GM21717 (cell line): ENCODE data around the gene C1orf116.
"Not testable (repeated sequence)": the region's sequence is repeated elsewhere in the genome, so short reads cannot be mapped to it uniquely, and the experiment has no call there.

Source experiments
- ATAC-seq: cut with Tn5 transposase; IDR thresholded peaks from one replicate; pipeline ENCODE4 v1.9.1; 2021; ENCODE audit warnings: mild to moderate bottlenecking, moderate library complexity; ENCODE audit not compliant: unreplicated experiment

C1orf116 gene

DNA sequence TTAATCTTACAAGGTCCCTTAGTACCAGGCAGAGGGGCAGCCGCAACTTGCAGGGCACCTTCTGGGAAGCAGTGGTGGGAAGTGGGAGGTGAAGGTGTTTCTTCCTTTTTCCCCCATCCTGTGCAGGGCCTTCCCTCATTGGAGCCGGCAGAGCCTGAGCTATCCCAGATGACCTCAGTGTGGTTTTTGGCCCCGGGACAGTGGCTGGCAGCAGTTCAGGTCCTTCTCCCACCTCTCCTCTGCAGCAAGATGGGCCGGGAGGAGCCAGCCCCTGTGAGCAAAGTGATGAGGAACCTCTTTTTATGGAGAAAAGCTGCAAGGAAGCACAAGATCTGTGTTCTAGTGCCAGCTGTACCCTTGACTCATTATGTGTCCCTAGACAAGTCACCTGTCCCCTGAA is 27.3 kb upstream of the C1orf116 start:
- ATAC-seq = no peak

DNA sequence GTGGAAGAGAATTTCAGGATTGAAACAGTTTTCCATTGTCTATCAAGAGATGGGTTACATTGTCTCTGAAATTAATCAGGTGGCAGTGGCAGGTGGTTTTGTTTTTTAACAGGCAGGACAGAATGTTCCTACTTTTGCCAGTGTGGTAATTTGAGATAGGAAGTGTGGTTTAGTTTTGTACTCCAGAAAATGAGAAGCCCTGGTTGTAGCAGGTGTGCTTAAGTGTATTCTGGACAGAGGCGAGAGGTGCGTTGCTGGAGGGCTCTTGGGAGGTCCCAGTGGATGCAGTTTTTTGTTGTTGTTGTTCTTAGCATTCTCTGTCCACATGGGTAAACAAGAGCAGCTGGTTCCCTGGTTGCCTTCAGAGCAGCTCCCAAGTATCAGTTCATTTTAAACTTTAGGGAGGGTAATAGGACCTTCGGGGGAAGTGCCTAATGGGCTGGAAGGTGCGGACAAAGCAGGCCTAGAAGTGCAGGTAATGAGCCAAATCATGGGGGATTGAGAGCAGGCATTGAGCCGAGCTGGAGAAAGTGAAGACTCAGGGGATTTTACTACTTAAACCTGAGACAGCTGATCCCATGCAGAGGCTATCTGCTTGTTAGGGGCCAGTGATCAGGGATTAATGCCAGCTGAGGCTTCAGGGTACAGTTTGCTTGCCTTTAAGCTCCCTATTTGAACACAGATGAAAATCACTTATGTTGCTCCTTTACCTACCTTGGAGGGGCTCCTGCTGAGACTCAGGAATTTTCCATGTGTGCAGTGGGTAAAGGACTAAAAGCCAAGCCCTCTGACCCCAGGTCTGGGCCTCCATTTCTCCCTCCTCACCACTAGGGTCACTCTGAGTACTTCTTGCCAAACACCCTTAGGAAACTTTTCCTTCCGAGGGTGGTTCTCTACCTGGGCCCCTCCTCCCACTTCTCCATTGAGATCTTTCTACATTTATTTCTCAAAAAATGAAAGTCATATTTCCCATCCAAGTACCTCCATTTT is 26.6 kb upstream of the C1orf116 start:
- no peak for ATAC-seq

DNA sequence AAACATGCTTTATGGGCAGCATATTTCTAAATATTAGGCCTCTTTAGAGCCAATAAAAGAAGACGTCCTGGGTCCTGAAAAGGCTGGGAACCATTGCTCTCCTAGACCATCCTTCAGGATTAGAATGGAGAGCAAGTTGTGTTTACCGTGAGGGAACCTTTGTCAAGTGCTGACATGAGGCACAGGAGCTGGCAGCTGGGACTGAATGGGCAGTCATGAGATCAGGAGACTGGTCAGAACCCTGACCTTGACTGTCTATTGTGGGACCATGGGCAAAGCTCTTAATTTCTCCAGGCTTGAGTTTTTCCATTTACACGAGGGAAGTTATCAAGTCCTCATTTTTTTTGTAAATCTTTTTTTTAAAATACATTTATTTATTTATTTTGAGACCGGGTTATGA is 25.7 kb upstream of the C1orf116 start:
- ATAC-seq = no peak

DNA sequence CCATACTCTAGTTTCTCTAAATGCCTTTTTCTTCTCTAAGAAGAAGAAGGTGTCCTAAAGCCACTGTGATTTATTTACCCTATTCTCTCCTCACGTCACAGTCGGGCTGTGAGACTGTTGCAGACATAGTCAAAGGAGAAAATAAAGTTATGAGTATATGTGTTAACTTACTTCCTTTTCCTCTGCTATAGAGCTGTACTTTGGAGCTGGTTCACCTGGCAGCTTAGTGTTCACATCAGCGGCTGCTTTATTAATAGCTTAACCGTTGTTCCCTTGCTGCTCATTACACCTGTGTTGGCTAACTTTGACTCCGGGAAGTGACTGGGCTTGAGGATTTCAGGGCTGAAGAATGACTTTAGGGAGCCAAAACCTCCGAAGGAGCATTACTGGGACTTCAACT is 24.1 kb upstream of the C1orf116 start:
- ATAC-seq = no peak

DNA sequence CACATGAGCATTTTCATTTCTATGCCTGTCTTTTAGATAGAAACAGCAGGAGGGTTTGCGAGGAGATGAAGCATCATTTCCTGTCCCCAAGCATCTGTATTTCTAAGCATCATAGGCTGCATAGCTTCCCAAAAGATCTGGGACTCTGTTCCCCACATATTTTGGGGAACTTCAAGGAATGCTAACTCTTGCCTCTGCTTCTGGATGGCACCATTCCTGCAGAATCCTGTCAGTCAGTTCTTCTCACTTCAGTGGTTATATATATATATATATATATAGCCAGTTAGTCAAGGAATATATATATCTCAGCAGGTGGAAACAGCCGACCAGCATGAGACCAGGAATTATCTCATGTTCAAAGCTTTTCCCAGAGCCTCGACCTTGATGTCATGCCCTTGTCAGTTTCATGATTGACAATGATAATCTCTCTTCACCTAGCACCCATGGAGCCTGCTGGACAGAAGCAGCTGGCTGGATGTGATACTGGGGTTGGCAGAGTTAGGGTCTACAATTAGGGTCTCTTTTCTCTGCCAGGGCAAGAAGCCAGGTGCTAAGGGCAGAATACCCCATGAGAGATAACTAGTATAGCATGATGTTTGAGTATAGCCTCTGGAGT is 22.9 kb upstream of the C1orf116 start:
- no peak for ATAC-seq

DNA sequence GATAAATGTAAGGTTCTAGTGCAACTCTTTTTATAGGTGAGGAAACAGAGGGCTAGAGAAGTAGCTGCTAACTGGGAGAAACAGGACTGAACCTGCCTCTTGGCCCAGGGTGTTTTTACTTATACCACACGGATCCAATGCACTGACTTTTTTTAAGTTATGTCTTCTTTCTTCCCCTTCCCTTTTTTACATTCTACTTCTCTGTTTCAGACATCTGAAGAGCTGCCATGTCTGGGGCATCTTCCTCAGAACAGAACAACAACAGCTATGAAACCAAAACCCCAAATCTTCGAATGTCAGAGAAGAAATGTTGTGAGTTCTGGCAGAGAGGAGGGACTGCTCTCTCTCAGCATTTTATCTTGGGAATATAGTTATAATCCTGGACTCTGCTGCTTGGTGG is 21.9 kb upstream of the C1orf116 start:
- ATAC-seq = no peak

DNA sequence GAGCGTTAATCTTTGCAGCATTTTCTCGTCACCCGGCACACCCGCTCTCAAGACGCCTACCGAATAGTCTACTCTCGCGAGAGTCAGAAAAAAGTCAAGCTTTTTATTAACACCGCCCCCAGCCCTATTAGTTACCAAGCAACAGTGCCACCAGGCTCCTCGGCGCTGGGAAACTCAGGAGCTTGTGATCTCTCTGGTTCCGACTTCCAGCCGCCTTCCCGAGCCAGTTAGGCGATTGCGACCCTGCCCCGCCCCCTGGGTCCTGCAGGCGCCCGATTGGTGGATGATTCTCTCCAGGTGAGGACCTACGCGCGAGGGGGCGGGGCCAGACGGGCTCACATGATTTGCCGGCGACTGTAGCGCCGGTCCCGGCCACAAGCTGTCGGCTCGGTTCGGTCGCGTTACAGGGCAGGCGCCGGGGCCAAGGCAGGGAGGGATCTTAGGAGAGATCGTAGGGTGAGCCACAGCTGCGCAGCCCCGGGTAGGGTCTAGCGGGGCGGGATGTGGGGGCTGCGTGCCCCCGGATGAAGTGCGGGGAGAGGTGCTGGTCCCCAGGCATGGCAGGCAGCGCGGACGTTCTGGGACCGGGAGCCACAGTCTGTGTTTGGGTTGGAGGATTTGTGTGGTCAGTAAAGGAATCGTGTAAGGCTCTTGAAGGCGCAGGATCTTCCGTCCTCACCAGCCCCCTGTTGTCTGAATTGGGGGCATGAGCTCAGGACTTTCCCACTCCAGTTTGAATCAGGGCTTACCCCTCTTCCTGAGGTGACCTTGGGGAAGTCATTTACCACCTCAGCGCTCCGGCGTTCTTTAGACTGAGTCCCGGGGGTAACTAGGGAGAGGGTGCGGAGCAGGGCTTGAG is 20.6 kb upstream of the C1orf116 start, which contains the start of gene PFKFB2:
Gene PFKFB2 (plus strand): TSS at position 365 of the 859 bp plus-strand sequence. CDS start 1,443 bp downstream, outside the sequence.
- peak; percentile 76 for ATAC-seq

DNA sequence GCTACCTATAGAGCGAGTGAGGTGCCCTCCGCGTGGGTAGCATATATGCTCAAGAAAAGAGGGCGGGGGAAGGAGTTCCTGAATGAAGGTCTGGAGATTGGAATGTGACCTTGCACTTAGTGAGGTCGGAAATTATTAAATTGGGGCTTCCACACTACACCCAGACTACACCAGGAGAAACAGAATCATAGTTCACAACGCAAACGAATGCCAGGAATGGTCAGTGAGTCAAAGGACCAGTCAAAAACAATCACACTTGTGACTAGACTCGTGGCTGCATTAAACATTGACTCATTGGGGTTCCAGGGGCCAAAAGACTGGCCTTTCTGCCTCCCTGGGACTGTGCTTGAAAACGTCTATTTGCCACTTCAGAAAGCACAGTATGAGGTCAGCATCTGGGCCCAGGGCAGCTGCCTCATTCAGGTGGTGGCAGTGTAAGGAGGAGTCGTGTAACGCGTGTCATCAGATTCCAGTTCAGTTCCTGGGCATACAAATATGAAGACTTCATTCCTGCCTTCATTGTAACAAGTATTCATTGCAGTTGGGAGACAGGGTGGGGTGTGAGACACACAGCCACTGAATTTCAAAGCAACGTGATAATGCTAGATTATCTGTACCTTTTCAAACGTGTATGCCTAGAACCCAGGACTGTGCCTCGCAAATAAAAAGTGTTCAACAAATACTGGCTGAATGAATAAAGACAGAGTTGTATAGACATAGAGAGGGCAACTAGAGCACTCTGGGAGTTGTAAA is 18.8 kb upstream of the C1orf116 start, which contains the start of gene YOD1:
Gene YOD1 (minus strand): TSS at position 18 of the 753 bp plus-strand sequence. CDS start 178 bp downstream, outside the sequence.
- ATAC-seq = no peak

DNA sequence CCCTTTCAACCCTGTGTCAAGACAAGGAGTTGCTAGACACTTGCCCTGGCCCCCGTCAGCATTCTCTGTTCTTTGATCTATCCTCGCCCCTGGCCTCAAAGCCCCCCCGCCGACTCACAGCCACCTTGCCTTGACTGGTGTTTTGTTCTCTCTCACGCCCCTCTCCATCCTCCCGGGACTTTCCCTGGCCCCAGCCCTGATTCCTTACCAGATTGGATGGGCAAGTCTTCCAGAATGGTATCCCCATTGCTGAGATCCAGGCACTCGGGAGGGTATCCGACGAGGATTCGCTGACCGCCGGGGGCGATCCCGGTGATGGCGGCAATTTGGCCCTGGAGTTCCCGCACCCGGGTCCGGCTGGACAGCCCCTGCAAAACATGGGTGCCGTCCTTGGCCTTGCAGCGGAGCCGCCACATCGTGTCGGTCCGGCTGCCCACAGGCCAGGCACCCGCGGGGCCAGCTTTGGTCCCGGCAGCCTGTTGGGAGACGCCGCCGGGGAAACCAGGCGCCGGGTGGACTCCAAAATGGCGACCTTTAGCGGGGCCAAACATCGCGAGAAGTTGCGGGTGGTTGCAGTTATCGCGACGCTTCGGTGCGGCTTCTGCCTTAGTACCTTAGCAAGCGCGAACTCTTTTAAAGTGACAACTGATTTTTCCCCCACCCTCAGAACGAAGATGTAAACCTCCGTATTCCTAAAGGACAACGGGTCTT is 18.1 kb upstream of the C1orf116 start:
- peak; percentile 51 for ATAC-seq

DNA sequence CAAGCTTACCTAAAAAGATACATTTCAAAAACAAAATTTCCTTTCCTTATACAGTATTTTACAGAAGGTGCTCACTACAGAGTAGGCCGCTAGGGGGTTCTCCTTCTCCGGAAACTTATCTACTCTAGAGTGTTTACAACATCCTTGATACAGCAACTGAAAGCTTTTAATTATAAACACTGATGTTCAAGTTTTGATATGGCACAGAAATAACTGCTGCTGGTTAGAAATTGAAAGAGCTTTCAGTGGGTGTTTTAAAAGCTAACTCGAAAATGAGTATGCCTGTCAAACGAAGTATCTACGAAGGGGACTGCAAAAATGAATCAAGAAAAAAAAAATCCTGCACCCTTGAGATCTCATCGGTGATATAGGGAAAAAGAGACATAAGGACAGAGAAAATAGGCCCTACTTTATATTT is 17.4 kb upstream of the C1orf116 start:
- ATAC-seq = no peak

DNA sequence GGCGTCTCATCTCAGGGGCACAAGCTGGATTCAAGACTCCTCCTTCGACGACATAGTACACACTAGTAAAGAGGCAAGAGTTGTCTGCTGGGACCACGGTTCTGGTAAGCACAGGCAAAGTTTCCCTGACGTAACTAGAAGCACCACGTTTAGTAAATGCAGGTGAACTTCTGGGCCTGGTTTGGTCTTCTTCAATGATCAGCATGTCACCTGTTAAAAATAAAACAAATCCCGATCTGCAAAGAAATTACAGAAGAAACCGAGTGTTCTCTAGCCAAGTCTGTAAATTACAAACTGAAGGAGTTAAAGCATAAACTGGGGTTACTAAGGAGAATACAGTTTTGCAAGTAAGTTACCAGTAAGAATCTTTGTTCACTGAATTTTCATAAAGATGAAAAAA is 17.0 kb upstream of the C1orf116 start:
- ATAC-seq = no peak

DNA sequence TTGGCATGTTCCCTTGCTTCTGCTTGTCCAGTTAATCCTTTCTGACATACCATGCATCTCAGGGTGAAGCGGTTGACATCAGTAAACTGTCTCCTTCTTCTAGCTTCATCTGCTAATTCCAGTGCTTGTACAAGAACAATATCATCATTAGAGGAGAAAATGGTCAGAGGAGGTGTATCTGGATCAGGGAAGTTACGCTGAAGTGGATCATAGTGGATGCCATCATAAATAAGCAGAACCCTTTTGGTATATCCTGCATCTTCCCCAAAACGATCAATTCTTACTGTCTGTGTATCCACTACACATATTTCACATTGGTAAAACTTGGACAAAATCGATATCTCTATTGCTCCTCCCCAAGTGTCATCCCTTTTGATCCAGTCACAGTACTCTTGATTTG is 16.5 kb upstream of the C1orf116 start:
- ATAC-seq = no peak

DNA sequence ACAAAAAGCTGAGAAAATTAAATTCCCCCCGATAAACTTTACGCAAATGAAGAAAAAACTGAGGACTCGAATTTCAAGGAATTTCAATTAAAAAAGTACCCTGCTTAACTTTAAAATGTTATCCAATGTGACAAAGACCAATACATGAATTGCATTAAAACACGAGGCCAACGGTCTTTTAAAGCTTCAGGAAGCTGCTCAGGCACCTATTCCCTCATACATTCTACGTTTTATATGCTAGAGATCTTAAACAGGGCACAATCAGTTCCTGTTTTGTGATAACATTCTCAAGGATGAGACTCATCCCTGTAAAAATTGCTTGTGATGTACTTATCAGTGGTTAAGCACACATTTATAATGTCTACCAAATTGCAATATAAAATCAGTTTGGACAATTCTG is 15.5 kb upstream of the C1orf116 start:
- no peak for ATAC-seq

DNA sequence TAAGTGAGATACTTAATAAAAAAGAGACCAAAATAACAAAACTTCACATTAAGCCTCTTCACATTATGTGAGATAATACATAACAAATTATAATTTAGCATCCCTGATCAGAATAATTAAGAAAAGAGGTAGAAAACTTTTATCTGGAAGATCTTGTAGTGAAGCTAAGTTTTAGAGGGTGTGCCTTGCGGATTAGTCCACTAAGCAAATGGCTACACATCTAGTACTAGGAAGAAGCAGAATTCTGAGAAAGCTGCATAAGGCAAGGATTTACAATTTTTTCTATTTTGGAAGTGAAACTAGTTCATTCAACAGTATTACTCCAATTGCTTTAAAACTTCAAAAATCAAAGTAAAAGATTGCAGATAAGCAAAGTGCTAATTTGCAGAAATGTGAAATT is 14.9 kb upstream of the C1orf116 start:
- ATAC-seq = no peak

DNA sequence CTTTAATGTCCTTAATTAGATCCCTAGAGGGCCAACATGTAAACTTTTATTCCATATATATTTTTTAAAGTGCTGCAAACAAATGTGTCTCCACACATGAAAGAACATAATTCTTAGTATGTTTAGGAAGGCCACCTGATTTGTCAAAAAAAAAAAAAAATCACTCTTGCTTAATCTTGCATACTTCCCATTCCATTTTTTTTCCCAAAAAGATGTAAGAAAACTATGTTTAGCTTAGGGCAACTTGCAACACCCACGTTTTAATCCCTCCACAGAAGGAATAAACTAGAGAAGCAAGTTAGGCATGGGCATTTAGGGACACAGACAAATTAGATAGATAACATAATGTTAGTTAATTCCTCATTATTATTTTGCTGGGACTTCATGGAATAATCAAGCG is 12.9 kb upstream of the C1orf116 start:
- ATAC-seq = no peak

DNA sequence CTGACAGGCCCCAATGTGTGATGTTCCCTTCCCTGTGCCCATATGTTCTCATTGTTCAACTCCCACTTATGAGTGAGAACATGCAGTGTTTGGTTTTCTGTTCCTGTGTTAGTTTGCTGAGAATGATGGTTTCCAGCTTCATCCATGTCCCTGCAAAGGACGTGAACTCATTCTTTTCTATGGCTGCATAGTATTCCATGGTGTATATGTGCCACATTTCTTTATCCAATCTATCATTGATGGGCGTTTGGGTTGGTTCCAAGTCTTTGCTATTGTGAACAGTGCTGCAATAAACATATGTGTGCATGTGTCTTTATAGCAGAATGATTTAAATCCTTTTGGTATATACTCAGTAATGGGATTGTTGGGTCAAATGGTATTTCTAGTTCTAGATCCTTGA is 8.8 kb upstream of the C1orf116 start:
- ATAC-seq = not testable (repeated sequence)

DNA sequence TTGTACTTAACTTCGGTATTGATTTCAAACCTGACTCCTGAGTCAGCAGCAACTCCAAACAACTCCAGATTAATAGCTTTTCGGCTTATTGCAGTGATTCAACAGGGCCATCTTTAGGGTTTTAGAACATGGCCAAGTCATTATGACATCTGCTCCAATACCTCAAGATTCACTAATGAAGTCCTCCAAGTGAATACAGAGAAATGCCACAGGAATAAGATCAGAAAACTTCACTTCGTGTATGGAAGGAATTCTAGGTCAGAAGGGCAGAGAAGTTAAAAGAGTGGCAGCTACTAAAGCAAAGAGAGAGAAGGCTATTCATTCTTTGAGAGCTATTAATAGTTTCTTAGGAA is 7.6 kb upstream of the C1orf116 start:
- no peak for ATAC-seq

DNA sequence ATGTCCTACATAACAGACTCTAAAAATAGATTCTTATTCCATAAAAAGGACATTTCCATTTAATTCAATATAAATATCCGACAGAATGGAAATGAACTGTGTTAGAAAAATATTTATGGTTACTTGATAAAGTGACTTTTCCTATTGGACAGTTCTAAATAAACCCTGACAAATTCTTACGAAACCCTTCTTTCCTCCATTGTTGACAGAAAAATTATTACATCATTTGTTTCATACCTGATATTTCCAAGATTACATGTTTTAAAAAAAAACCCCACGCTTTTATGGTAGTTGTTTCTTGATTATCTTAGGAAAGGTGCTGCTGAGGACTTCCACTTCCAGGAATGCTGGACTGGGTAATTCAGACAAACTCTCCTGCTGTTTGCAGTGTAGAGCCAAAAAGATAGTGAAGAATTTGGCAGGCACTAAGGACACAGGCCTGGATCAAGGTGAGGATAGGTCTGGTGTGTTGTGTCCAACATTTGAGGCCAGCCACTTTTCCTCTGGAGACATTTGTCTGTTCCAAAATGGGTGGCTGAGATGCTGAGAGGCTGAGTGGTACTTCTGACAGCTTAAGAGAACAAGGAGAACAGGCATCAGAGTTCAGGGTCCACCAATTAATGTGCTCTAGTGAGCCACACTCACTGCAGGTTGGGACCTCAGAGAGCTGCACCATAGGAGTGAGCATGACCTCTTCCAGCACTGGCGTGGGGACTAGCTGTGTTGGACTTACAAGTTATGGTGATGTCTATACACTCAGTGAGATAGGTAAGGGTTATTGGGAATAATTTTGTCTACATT is 7.0 kb upstream of the C1orf116 start:
- no peak for ATAC-seq

DNA sequence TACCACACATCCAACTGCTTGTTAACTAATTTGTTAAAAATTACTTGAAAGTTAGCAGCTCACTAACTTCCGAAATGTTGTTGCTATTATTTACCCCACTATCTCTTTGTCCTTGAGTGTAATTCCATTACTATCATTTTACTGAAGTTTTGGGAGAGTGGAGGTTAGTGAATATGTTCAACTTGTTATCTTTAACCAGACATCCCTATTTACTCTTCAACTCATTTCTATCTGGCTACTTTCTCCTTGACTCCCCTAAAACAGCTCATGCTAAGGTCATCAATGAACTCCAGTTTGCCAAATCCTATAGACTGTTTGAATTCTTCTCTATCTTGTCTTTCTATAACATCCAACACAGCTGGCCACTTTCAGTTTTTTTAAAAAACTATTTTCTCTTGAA is 4.3 kb upstream of the C1orf116 start:
- ATAC-seq = no peak
